GM18951 (cell line): ENCODE measurements around the gene ARL4D.

Experiments
- POLR2A ChIP-seq: IDR thresholded peaks from 4 replicates; pipeline ENCODE4 v1.6.1; 2011; ENCODE audit warnings: mild to moderate bottlenecking; ENCODE audit not compliant: insufficient read length, insufficient read depth; ENCODE audit errors: extremely low read depth
- in situ Hi-C: fragments of 300-500 bp; cut with MboI; formaldehyde crosslinking; loops from one replicate; pipeline ENCODE4 v1.12.0; 2022; ENCODE audit warnings: low sequenced_read_pairs, mixed read lengths, inconsistent platforms; ENCODE audit not compliant: unreplicated experiment

The ARL4D gene

DNA sequence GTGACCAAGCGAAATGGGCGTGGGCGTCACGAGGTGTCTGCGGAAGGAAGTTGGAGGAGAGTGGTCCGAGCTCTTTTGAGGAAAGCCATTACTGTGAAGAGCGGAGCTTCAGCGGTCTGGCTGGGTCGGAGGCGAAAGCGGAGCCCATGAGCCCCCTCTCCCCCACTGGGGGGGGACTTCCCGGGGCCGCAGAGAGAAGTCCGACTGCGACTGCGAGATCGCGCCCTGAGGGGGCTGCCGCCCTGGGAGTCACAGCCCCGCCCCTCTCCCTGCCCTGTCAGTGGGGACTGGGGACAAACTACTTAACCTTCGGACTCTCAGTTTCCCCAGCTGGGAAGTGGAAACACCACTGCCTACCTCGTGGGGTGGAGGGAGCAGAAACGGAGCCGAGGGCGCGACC, 20.0 kb upstream of the ARL4D start:
- in situ Hi-C loops: no loop called here

GRCh38 chr17:43380307-43380706, 18.5 kb upstream of the ARL4D start:
- in situ Hi-C loops: no loop called here
- no peak for TF ChIP-seq POLR2A

More for the DNA sequence above, 20.0 kb upstream of the ARL4D start:
- no peak for TF ChIP-seq POLR2A

- in situ Hi-C loops: no loop called here
- no peak for TF ChIP-seq POLR2A
Measured at GRCh38 chr17:43381204-43381603, 17.6 kb upstream of the ARL4D start.

- in situ Hi-C loops: no loop called here
- TF ChIP-seq POLR2A: no peak
Measured at GRCh38 chr17:43381621-43382020, 17.2 kb upstream of the ARL4D start.

DNA sequence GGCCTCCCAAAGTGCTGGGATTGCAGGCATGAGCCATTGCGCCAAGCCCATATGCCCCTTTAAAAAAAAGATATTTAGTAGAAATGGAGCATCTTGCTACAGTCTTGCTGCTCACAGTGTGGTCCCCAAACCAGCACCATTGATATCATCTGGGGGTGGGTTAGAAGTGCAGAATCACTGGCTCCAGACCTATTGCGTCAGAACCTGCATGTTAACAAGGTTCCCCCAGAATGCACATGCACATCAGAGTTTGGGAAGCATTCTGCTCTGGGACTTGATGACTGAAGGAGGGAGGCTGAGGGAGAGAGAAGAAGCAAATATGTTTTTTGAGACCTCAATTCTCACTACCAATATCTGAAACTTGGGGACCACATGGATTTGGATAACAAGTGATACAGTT, 16.0 kb upstream of the ARL4D start:
- in situ Hi-C loops: no loop called here
- no peak for TF ChIP-seq POLR2A

DNA sequence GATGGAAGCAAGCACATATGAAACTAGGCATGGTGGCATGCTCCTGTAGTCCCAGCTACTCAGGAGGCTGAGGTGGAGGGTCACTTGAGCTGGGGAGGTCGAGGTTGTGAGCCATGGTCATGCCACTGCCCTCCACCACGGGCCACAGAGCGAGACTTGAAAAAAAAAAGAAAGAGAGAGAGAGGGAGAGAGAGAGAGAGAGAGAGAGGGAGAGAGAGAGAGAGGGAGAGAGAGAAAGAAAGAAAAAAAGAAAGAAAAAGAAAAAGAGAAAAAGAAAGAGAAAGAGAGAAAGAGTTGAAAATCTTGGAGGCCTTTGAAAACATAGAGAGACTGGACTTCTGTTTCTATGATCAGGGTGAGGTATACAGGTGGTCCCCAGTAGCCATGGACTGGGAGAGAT, 15.4 kb upstream of the ARL4D start:
- no peak for TF ChIP-seq POLR2A
- in situ Hi-C loops: no loop called here

GRCh38 chr17:43383826-43384475, 14.8 kb upstream of the ARL4D start:
- in situ Hi-C loops: no loop called here
- TF ChIP-seq POLR2A: no peak

DNA sequence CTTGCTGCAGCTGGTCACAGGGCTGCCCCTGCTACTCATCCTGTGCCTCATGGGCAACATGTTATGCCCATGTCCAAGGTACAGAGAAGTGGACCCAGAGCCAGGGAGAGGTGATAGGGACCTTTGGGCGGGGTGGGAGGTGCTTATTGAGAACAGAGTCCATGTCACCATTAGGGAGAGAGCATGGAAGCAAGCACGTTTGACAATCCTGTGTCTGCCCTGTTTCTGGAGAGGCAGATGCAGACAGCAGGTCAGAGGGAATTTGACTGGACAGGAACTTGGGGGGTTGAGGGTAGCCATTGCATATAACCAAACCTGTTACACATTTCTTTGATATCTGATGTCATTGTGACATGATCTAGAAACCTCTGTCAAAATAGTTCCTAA, 14.3 kb upstream of the ARL4D start:
- in situ Hi-C loops: no loop called here
- TF ChIP-seq POLR2A: no peak

DNA sequence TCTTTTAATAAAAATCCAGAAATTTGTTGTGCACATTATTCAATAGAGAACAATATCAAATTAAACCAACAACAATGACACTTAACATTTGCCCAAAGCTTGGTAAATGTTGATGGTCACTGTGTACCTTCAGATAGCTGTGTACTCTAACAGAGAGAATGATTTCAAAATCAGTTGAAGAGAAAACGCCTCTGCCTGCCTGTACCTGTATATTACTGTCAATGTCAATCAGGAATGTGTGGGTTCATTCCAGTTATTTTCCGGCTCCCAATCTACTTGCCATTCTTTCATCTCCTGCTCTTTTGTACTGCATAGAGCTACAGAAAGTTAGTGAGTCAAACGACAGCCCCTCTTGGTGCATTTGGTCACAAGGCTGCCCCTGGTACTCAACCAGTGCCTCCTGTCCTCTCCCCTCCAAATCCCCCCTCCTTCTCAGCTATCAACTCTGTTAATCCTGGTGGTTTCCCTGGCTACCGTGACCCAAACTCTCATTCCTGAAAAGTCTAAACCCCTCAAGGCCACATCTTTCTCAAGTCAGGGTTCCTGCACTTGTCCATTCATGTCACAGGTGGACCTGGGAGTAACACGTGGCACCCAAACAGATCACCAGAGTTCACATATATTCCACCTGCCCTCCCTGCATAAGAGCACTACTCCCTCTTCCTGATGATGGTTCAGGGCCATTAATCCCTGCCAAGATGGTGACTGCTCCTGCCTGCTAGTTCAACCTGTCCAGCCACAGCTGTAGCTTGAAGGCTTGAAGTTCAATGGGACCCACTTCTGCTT, 13.6 kb upstream of the ARL4D start:
- in situ Hi-C loops: no loop called here
- TF ChIP-seq POLR2A: no peak

- peak; percentile 35 for TF ChIP-seq POLR2A
- in situ Hi-C loops: no loop called here
Measured at GRCh38 chr17:43388359-43389045, 10.3 kb upstream of the ARL4D start.

GRCh38 chr17:43389046-43389947, 9.5 kb upstream of the ARL4D start:
- peak; percentile 14 for TF ChIP-seq POLR2A
- in situ Hi-C loops: no loop called here

DNA sequence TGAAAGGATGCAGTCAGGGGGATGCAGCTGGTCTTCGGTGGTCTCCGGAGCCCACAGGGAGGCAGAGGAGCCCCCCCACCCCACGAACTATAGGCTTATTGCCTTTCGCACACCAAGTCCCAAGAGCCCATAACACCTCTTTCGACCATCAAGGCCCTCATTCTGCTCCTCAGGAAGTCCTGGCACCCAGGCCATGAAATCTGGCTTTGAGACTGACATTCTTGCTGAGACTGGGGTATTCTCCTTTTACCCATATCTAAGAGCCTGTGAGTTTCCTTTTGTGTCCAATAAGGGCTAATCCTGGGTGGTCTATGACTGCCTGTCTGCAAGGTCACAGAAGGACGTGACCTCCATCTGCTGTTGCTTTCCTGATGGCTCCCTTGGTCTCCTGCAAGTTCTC, 6.4 kb upstream of the ARL4D start:
- in situ Hi-C loops: loop anchor here (5.0 kb wide), 1 partner anchor 90 kb away; the partner anchor contains the start of gene DHX8
- TF ChIP-seq POLR2A: no peak
